NB4 (cell line): ENCODE data around the gene ERBB4.

ENCODE experiments used
- CTCF ChIP-seq: IDR thresholded peaks from one replicate; pipeline ENCODE4 v1.5.1; 2012; ENCODE audit warnings: low read depth, low read length
- MYC ChIP-seq: IDR thresholded peaks from 2 replicates; pipeline ENCODE4 v1.6.1; 2011; ENCODE audit warnings: low read depth, low read length
- POLR2A ChIP-seq: IDR thresholded peaks from 2 replicates; pipeline ENCODE4 v1.6.1; 2011; ENCODE audit warnings: mild to moderate bottlenecking; ENCODE audit not compliant: insufficient read length; ENCODE audit errors: extremely low read depth

- TF ChIP-seq CTCF (peak; percentile 41), POLR2A (no peak), MYC (no peak)
Measured at GRCh38 chr2:211347328-211347727, 1191.3 kb downstream of the ERBB4 start.
